Central memory CD8-positive, alpha-beta T cell (primary cell): Measurements from ENCODE around the gene FBXO27.
"Not testable (repeated sequence)": the region's sequence is repeated elsewhere in the genome, so short reads cannot be mapped to it uniquely, and the experiment has no call there.

ENCODE experiments used
- ATAC-seq: fragments of 150-1000 bp; cut with Tn5 transposase; replicated peaks from 2 replicates; pipeline ENCODE4 v1.10.0; 2022; ENCODE audit warnings: mild to moderate bottlenecking, moderate FRiP score, moderate number of reproducible peaks; ENCODE audit not compliant: poor library complexity, severe bottlenecking; ENCODE audit errors: extremely low read depth
- DNase-seq, 2 donors: peaks; one replicate each; pipeline ENCODE4 v3.0.0; 2021; ENCODE audit warnings: low spot score in 2 of 2
- H3K27ac Mint-ChIP-seq: one replicate; pipeline ENCODE4 v1.8.0; 2022; ENCODE audit warnings: low read depth, mild to moderate bottlenecking, moderate library complexity, mixed read lengths
- H3K27me3 Mint-ChIP-seq: one replicate; pipeline ENCODE4 v1.8.0; 2022; ENCODE audit warnings: mixed read lengths
- H3K36me3 Mint-ChIP-seq: one replicate; pipeline ENCODE4 v1.8.0; 2022; ENCODE audit warnings: mild to moderate bottlenecking, moderate library complexity, mixed read lengths; ENCODE audit not compliant: insufficient read depth
- H3K4me1 Mint-ChIP-seq: one replicate; pipeline ENCODE4 v1.8.0; 2022; ENCODE audit warnings: mixed read lengths
- H3K4me3 Mint-ChIP-seq: one replicate; pipeline ENCODE4 v1.8.0; 2022; ENCODE audit warnings: mild to moderate bottlenecking, moderate library complexity, mixed read lengths
- H3K9me3 Mint-ChIP-seq: one replicate; pipeline ENCODE4 v1.8.0; 2022; ENCODE audit warnings: mixed read lengths

The FBXO27 gene

GRCh38 chr19:39001041-39001440 is 31.3 kb downstream of the FBXO27 start:
- DNase-seq, result no peak
- Mint-ChIP-seq H3K4me1 (no peaks in the 10 kb centered on the region), H3K36me3 (peaks cover 1% of the 10 kb centered on the region), H3K27me3 (peaks cover 52% of the 10 kb centered on the region), H3K9me3 (no peaks in the 10 kb centered on the region), H3K27ac (no peak overlapping the region), H3K4me3 (no peak overlapping the region)
- ATAC-seq, result no peak

GRCh38 chr19:38997576-38997975 is 34.8 kb downstream of the FBXO27 start:
- H3K9me3 Mint-ChIP-seq, ATAC-seq, H3K36me3 Mint-ChIP-seq, DNase-seq, H3K27ac Mint-ChIP-seq, H3K4me3 Mint-ChIP-seq, H3K4me1 Mint-ChIP-seq: not testable (repeated sequence)
- H3K27me3 Mint-ChIP-seq, result peaks cover 35% of the 10 kb centered on the region

GRCh38 chr19:38993271-38993670 is 39.1 kb downstream of the FBXO27 start:
- H3K36me3 Mint-ChIP-seq, result peaks cover 1% of the 10 kb centered on the region
- no peak for DNase-seq

GRCh38 chr19:38990949-38991697 is 41.2 kb downstream of the FBXO27 start:
- Mint-ChIP-seq H3K9me3 (no peaks in the 10 kb centered on the region), H3K27me3 (peaks cover 54% of the 10 kb centered on the region), H3K27ac (no peak overlapping the region), H3K4me1 (no peaks in the 10 kb centered on the region), H3K36me3 (peaks cover 1% of the 10 kb centered on the region), H3K4me3 (no peak overlapping the region)
- ATAC-seq (no peak), DNase-seq (no peak)

More at GRCh38 chr19:38993271-38993670, 39.1 kb downstream of the FBXO27 start:
- Mint-ChIP-seq H3K27me3 (peaks cover 54% of the 10 kb centered on the region), H3K9me3 (no peaks in the 10 kb centered on the region), H3K27ac (no peak overlapping the region), H3K4me1 (no peaks in the 10 kb centered on the region), H3K4me3 (no peak overlapping the region)
- no peak for ATAC-seq

- not testable (repeated sequence) for H3K9me3 Mint-ChIP-seq, H3K4me1 Mint-ChIP-seq, H3K4me3 Mint-ChIP-seq, H3K36me3 Mint-ChIP-seq, DNase-seq, ATAC-seq, H3K27ac Mint-ChIP-seq
- H3K27me3 Mint-ChIP-seq, result peaks cover 54% of the 10 kb centered on the region
Observed at GRCh38 chr19:38989614-38990013, 42.7 kb downstream of the FBXO27 start.

- no peak for ATAC-seq
- Mint-ChIP-seq H3K36me3 (no peaks in the 10 kb centered on the region), H3K4me3 (no peak overlapping the region), H3K4me1 (no peaks in the 10 kb centered on the region), H3K27ac (no peak overlapping the region), H3K9me3 (no peaks in the 10 kb centered on the region), H3K27me3 (peaks cover 54% of the 10 kb centered on the region)
- no peak for DNase-seq
Observed at GRCh38 chr19:38989066-38989605, 43.2 kb downstream of the FBXO27 start.

GRCh38 chr19:38988627-38989026 is 43.7 kb downstream of the FBXO27 start:
- DNase-seq, H3K9me3 Mint-ChIP-seq, ATAC-seq, H3K4me1 Mint-ChIP-seq, H3K4me3 Mint-ChIP-seq, H3K27ac Mint-ChIP-seq, H3K36me3 Mint-ChIP-seq: not testable (repeated sequence)
- peaks cover 51% of the 10 kb centered on the region for H3K27me3 Mint-ChIP-seq

GRCh38 chr19:38987745-38988144 is 44.6 kb downstream of the FBXO27 start:
- H3K36me3 Mint-ChIP-seq, H3K4me3 Mint-ChIP-seq, H3K4me1 Mint-ChIP-seq, DNase-seq, ATAC-seq, H3K27ac Mint-ChIP-seq, H3K9me3 Mint-ChIP-seq: not testable (repeated sequence)
- H3K27me3 Mint-ChIP-seq, result peaks cover 42% of the 10 kb centered on the region

GRCh38 chr19:38985262-38985661 is 47.1 kb downstream of the FBXO27 start:
- Mint-ChIP-seq H3K4me1 (no peaks in the 10 kb centered on the region), H3K36me3 (no peaks in the 10 kb centered on the region)

GRCh38 chr19:38980583-38981374 is 51.6 kb downstream of the FBXO27 start:
- ATAC-seq (no peak), DNase-seq (no peak)
- H3K4me3 Mint-ChIP-seq, result no peak overlapping the region
- no peak overlapping the region for H3K27ac Mint-ChIP-seq
- no peaks in the 10 kb centered on the region for H3K9me3 Mint-ChIP-seq
- H3K27me3 Mint-ChIP-seq, result peaks cover 20% of the 10 kb centered on the region
- peaks cover 4% of the 10 kb centered on the region for H3K4me1 Mint-ChIP-seq
- H3K36me3 Mint-ChIP-seq, result peaks cover 3% of the 10 kb centered on the region

More at GRCh38 chr19:38985262-38985661, 47.1 kb downstream of the FBXO27 start:
- no peak for DNase-seq
- peaks cover 19% of the 10 kb centered on the region for H3K27me3 Mint-ChIP-seq
- H3K4me3 Mint-ChIP-seq, result no peak overlapping the region
- no peak overlapping the region for H3K27ac Mint-ChIP-seq
- no peaks in the 10 kb centered on the region for H3K9me3 Mint-ChIP-seq
- no peak for ATAC-seq

- peaks cover 3% of the 10 kb centered on the region for H3K36me3 Mint-ChIP-seq
Observed at GRCh38 chr19:38979812-38980211, 52.5 kb downstream of the FBXO27 start.

GRCh38 chr19:38978326-38978689 is 54.0 kb downstream of the FBXO27 start:
- no peaks in the 10 kb centered on the region for H3K9me3 Mint-ChIP-seq
- ATAC-seq, result no peak
- H3K4me1 Mint-ChIP-seq, result peaks cover 5% of the 10 kb centered on the region
- H3K27ac Mint-ChIP-seq, result no peak overlapping the region
- no peak for DNase-seq
- H3K4me3 Mint-ChIP-seq, result no peak overlapping the region
- H3K36me3 Mint-ChIP-seq, result peaks cover 4% of the 10 kb centered on the region
- H3K27me3 Mint-ChIP-seq, result peaks cover 37% of the 10 kb centered on the region

More at GRCh38 chr19:38979812-38980211, 52.5 kb downstream of the FBXO27 start:
- Mint-ChIP-seq H3K9me3 (no peaks in the 10 kb centered on the region), H3K27ac (no peak overlapping the region), H3K4me1 (peaks cover 5% of the 10 kb centered on the region), H3K4me3 (no peak overlapping the region), H3K27me3 (peaks cover 29% of the 10 kb centered on the region)
- no peak for ATAC-seq
- no peak for DNase-seq
